HG03457 (cell line): ENCODE measurements around the gene SEMA5A.
"Not testable (repeated sequence)": the region's sequence is repeated elsewhere in the genome, so short reads cannot be mapped to it uniquely, and the experiment has no call there.

Experiments used
- ATAC-seq: cut with Tn5 transposase; IDR thresholded peaks from one replicate; pipeline ENCODE4 v1.9.1; 2021; ENCODE audit warnings: moderate number of reproducible peaks; ENCODE audit not compliant: unreplicated experiment

SEMA5A gene

GRCh38 chr5:9375756-9376155 is 170.1 kb downstream of the SEMA5A start:
- no peak for ATAC-seq

- no peak for ATAC-seq
Measured at GRCh38 chr5:9374025-9374424, 171.8 kb downstream of the SEMA5A start.

GRCh38 chr5:9373571-9373970 is 172.3 kb downstream of the SEMA5A start:
- no peak for ATAC-seq

GRCh38 chr5:9370256-9370655 is 175.6 kb downstream of the SEMA5A start:
- ATAC-seq, result no peak

GRCh38 chr5:9365512-9365911 is 180.4 kb downstream of the SEMA5A start:
- ATAC-seq, result no peak

GRCh38 chr5:9363449-9363848 is 182.4 kb downstream of the SEMA5A start:
- ATAC-seq, result no peak

GRCh38 chr5:9363026-9363425 is 182.8 kb downstream of the SEMA5A start:
- ATAC-seq, result peak; percentile 63

- ATAC-seq, result peak; percentile 34
Measured at GRCh38 chr5:9362600-9362999, 183.3 kb downstream of the SEMA5A start.

GRCh38 chr5:9361835-9362234 is 184.0 kb downstream of the SEMA5A start:
- peak; percentile 55 for ATAC-seq

- no peak for ATAC-seq
Measured at GRCh38 chr5:9358961-9359685, 186.8 kb downstream of the SEMA5A start.

- no peak for ATAC-seq
Measured at GRCh38 chr5:9356351-9356825, 189.5 kb downstream of the SEMA5A start.

- no peak for ATAC-seq
Measured at GRCh38 chr5:9354336-9355081, 191.4 kb downstream of the SEMA5A start.

GRCh38 chr5:9353048-9353447 is 192.8 kb downstream of the SEMA5A start:
- ATAC-seq, result not testable (repeated sequence)

GRCh38 chr5:9351546-9351945 is 194.3 kb downstream of the SEMA5A start:
- no peak for ATAC-seq

GRCh38 chr5:9350301-9350797 is 195.5 kb downstream of the SEMA5A start:
- ATAC-seq, result no peak

- no peak for ATAC-seq
Measured at GRCh38 chr5:9348401-9348996, 197.4 kb downstream of the SEMA5A start.

- no peak for ATAC-seq
Measured at GRCh38 chr5:9347541-9348295, 198.2 kb downstream of the SEMA5A start.

- ATAC-seq, result no peak
Measured at GRCh38 chr5:9347032-9347431, 198.8 kb downstream of the SEMA5A start.

- ATAC-seq, result no peak
Measured at GRCh38 chr5:9344751-9345240, 201.1 kb downstream of the SEMA5A start.

- no peak for ATAC-seq
Measured at GRCh38 chr5:9343146-9343850, 202.6 kb downstream of the SEMA5A start.
